Tibial artery (tissue), 4 donors: ENCODE measurements around the gene SSH3.
"Not testable (repeated sequence)": the region's sequence is repeated elsewhere in the genome, so short reads cannot be mapped to it uniquely, and the experiment has no call there.

Experiments used
- DNase-seq, 2 donors: peaks; one replicate each; pipeline ENCODE4 v3.0.0-alpha.2; 2019
- H3K27ac ChIP-seq, 2 donors: fragments of 200-600 bp; sonication (generic) in 1 of 2; 1 replicate in 1 of 2; 2 replicates in 1 of 2; pipeline ENCODE4 v1.5.1; 2018 to 2019; ENCODE audit warnings: mild to moderate bottlenecking in 1 of 2
- H3K27me3 ChIP-seq, 2 donors: fragments of 200-600 bp; sonication (generic) in 1 of 2; one replicate each; pipeline versions ENCODE4 v1.5.1 to v1.6.0; 2016 to 2019
- H3K36me3 ChIP-seq, 3 donors: fragments of 200-600 bp; sonication (generic) in 2 of 3; one replicate each; pipeline ENCODE4 v1.5.1; 2016 to 2019; ENCODE audit warnings: mild to moderate bottlenecking in 2 of 3
- H3K4me1 ChIP-seq, 4 donors: fragments of 200-600 bp; sonication (generic) in 2 of 4; 1 replicate in 3 of 4; 2 replicates in 1 of 4; pipeline ENCODE4 v1.5.1; 2016 to 2019
- H3K4me3 ChIP-seq, 2 donors: fragments of 200-600 bp; sonication (generic) in 1 of 2; 1 replicate in 1 of 2; 2 replicates in 1 of 2; pipeline ENCODE4 v1.5.1; 2018 to 2019; ENCODE audit warnings: mild to moderate bottlenecking in 2 of 2
- H3K9me3 ChIP-seq, 3 donors: fragments of 200-600 bp; sonication (generic) in 1 of 3; one replicate each; pipeline ENCODE4 v1.5.1; 2016 to 2019
- intact Hi-C: fragments of 100-400 bp; cut with DNase I; formaldehyde crosslinking; loops from one replicate; pipeline ENCODE4 v1.15.0; 2023; ENCODE audit warnings: low total_unique reads
- TF ChIP-seq, protein P1 (sequence below), 2 experiments: fragments of 200-600 bp in 1 of 2; fragments of 450-650 bp in 1 of 2; IDR thresholded peaks; one replicate each; pipeline ENCODE4 v1.5.1; 2017 to 2019; ENCODE audit warnings: antibody characterized with exemption in 2 of 2, mild to moderate bottlenecking in 1 of 2, moderate library complexity in 1 of 2

SSH3 gene

DNA sequence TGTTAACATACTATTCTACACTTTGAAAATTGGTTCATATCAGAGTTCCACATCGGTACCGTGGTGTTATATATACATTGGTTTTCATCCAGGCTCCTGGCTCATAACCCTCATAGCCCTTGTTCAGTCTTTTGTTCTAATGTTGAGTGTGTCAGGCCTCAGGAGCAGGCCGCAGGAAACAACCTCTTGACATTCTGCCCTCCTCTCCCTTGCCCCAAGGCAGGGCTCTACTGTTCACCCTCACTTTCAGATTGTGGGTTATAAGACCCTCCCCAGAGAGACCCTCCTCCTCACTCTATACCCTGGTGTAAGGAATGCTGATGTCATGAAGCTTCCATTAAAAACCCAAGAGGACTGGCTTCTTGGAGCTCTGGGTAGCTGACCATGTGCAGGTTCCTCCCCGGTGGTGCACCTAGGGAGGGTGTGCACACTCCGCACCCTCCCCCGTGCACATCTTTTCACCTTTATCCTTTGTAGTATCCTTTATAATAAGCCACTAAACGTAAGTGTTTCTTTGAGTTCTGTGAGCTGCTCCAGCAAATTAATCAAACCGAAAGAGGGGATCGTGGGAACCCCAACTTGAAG lies 12.1 kb downstream of the SSH3 start:
- TF ChIP-seq, protein P1, sequence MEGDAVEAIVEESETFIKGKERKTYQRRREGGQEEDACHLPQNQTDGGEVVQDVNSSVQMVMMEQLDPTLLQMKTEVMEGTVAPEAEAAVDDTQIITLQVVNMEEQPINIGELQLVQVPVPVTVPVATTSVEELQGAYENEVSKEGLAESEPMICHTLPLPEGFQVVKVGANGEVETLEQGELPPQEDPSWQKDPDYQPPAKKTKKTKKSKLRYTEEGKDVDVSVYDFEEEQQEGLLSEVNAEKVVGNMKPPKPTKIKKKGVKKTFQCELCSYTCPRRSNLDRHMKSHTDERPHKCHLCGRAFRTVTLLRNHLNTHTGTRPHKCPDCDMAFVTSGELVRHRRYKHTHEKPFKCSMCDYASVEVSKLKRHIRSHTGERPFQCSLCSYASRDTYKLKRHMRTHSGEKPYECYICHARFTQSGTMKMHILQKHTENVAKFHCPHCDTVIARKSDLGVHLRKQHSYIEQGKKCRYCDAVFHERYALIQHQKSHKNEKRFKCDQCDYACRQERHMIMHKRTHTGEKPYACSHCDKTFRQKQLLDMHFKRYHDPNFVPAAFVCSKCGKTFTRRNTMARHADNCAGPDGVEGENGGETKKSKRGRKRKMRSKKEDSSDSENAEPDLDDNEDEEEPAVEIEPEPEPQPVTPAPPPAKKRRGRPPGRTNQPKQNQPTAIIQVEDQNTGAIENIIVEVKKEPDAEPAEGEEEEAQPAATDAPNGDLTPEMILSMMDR (IDR thresholded peaks at IDR 0.05): no peak
- Histone ChIP-seq H3K27ac (no peak overlapping the region), H3K9me3 (no peaks in the 10 kb centered on the region), H3K4me1 (peaks cover 0 to 29% (median 10%) of the 10 kb centered on the region in 4 donors), H3K36me3 (peaks cover 0 to 17% (median 2%) of the 10 kb centered on the region in 3 donors), H3K4me3 (no peak overlapping the region), H3K27me3 (no peaks in the 10 kb centered on the region)
- DNase-seq: no peak
- intact Hi-C loops: no loop called here

DNA sequence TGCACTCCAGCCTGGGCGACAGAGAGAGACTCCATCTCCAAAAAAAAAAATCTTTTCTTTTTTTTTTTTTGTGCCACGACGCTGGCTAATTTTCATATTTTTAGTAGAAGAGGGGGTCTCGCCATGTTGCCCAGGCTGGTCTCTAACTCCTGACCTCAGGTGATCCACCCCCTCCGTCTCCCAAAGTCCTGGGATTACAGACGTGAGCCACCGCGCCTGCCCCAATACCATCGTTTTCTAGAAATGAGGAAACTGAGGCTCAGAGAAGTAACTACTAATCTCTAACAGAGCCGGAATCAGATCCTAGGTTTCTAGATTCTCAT lies 13.5 kb downstream of the SSH3 start:
- Histone ChIP-seq H3K36me3 (peaks cover 0 to 5% (median 0%) of the 10 kb centered on the region in 3 donors), H3K27me3 (no peaks in the 10 kb centered on the region), H3K4me3 (peak overlapping the region; percentile 64 to 78), H3K9me3 (no peaks in the 10 kb centered on the region), H3K4me1 (peaks cover 0 to 21% (median 10%) of the 10 kb centered on the region in 4 donors), H3K27ac (peak overlapping the region; percentile 91 to 94)
- intact Hi-C loops: loop anchor here (1.0 kb wide), 2 partner anchors 28 to 51 kb away; partner anchors contain the start of genes ANKRD13D and GRK2
- TF ChIP-seq, protein P1 (IDR thresholded peaks at IDR 0.05): no peak
- DNase-seq: no peak

DNA sequence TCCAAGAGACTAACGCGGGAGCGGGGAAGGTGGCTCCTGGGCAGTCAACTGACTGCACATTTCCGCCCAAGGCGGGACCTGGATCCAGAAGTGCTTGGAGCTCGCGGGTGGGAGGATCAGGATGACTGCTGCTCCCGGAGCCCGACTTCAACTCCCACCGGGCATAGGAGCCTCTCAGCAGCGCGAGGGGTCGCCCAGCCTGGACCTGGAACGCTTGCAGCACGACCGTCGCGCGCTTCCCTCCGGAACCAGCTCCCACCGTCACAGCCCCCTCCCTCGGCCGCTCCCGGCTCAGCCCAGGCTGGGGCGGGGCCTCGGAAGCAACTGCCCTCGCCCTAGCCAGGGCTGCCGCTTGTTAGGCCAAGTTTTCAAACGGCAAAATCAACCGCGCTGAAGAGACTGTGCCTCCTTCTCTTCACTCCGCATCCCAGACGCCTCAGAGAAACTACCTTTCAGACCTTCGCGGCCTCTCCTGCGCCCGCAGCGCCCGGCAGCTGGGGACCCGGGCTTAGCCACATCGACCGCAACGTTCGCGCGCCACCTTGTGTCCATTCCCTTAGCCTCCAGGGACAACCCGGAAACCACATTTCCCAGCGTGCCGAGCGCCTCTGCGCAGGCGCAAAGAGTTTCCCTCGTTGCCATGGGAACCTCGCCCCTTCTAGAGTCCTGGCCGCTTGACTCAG lies 14.0 kb downstream of the SSH3 start:
- TF ChIP-seq, protein P1 (IDR thresholded peaks at IDR 0.05): peak; percentile 91 to 99
- peaks cover 0 to 19% (median 10%) of the 10 kb centered on the region in 4 donors for H3K4me1 ChIP-seq
- DNase-seq: peak; percentile 94 to 97
- no peaks in the 10 kb centered on the region for H3K27me3 ChIP-seq
- peaks cover 0 to 7% (median 0%) of the 10 kb centered on the region in 3 donors for H3K36me3 ChIP-seq
- no peaks in the 10 kb centered on the region for H3K9me3 ChIP-seq
- H3K4me3 ChIP-seq: peak overlapping the region; percentile 64 to 78
- intact Hi-C loops: loop anchor here (1.0 kb wide), 2 partner anchors 28 to 51 kb away; partner anchors contain the start of genes ANKRD13D and GRK2
- H3K27ac ChIP-seq: peak overlapping the region; percentile 91 to 94

DNA sequence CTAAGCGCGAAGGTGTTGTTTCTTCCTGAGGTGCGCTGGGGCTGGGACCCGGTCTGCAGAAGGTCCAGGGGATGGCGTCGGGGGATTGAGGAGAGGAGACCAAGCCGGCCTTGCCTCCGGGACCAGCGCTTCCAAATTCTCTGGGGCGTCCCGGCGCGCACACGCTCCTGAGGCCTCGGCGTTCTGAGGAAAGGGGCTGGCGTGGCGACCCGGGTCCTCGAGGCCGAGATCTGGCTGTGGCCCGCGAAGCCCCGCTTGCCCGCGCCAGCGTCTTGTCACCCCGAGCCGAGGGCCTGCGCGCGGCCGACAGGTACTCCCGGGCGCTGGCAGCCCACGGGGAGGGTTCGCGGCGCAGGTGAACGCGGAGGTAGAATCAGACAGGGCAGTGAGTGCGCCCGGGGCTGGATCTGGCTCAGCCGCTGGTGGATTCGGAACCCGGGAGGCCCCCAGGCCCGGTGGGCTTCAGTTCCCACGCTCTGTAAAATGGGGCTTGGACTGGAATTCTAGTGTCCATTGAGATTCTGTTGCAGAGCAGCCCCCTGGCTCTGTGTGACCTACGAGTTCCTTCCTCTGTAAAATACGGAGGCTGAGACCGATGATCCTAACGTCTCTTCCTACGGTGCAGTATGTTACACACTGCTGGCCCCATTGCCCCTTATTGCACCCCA lies 14.7 kb downstream of the SSH3 start:
- intact Hi-C loops: loop anchor here (1.0 kb wide), 2 partner anchors 29 to 52 kb away; partner anchors contain the start of genes ANKRD13D and GRK2
- TF ChIP-seq, protein P1 (IDR thresholded peaks at IDR 0.05): no peak
- Histone ChIP-seq H3K4me3 (peak overlapping the region; percentile 64 to 78), H3K27me3 (no peaks in the 10 kb centered on the region), H3K9me3 (no peaks in the 10 kb centered on the region), H3K36me3 (peaks cover 0 to 9% (median 0%) of the 10 kb centered on the region in 3 donors), H3K4me1 (peaks cover 0 to 17% (median 10%) of the 10 kb centered on the region in 4 donors), H3K27ac (peak overlapping the region; percentile 91 to 94)
- no peak for DNase-seq

DNA sequence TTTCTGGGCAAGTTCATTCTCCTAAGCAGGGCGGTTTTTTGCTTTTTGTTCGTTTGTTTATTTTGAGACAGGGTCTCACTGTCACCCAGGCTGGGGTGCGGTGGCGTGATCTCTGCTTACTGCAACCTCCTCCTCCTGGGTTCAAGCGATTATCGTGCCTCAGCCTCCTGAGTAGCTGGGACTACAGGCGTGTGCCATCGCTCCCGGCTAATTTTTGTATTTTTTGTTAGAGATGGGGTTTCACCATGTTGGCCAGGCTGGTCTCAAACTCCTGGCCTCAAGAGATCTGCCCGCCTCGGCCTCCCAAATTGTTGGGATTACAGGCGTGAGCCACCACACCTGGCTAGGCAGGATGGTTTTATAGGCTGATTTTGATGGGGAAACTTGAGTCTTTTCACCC lies 15.5 kb downstream of the SSH3 start:
- H3K36me3 ChIP-seq, H3K27me3 ChIP-seq, H3K9me3 ChIP-seq, H3K27ac ChIP-seq, DNase-seq, intact Hi-C loops: not testable (repeated sequence)
- Histone ChIP-seq H3K4me3 (peak overlapping the region; percentile 64 to 78), H3K4me1 (peaks cover 0 to 17% (median 10%) of the 10 kb centered on the region in 4 donors)

DNA sequence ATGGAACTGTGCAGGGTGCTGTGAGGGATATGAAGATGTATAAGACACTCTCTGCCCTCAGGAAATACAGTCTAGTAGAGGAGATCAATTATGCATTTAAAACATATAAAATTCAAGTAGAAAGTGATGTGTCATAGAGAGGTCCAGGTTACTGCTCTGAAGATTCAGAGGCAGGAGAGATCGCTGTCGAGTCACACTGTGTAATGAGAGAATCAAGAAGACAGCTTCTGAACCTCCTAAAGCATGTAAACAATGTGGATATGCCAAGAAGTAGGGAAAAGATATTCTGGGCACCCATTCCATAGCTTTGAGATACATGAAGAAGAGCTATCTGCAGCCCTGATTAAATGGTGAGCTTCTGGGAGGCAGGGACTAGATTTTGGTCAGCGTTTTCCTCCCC lies 16.7 kb downstream of the SSH3 start:
- no peak for DNase-seq
- H3K9me3 ChIP-seq: no peaks in the 10 kb centered on the region
- TF ChIP-seq, protein P1 (IDR thresholded peaks at IDR 0.05): no peak
- intact Hi-C loops: no loop called here
- H3K27me3 ChIP-seq: no peaks in the 10 kb centered on the region
- peaks cover 0 to 9% (median 0%) of the 10 kb centered on the region in 3 donors for H3K36me3 ChIP-seq
- no peak overlapping the region for H3K27ac ChIP-seq
- no peak overlapping the region for H3K4me3 ChIP-seq
- peaks cover 0 to 17% (median 10%) of the 10 kb centered on the region in 4 donors for H3K4me1 ChIP-seq
